A549 (cell line): ENCODE data around the gene CA9.

ENCODE experiments used
- JUNB ChIP-seq: fragments of >200 bp; sonication (Bioruptor Twin); formaldehyde crosslinking; IDR thresholded peaks from 2 replicates; pipeline ENCODE4 v1.6.1; 2016
- MAZ ChIP-seq: fragments of 150-350 bp; IDR thresholded peaks from 2 replicates; pipeline ENCODE4 v1.6.1; 2014; ENCODE audit warnings: antibody characterized with exemption, low read depth, low read length, borderline replicate concordance
- PHF8 ChIP-seq: fragments of 200-600 bp; sonication (generic); IDR thresholded peaks from 2 replicates; pipeline ENCODE4 v1.6.1; 2016; ENCODE audit warnings: low read depth, mild to moderate bottlenecking, antibody characterized with exemption, moderate library complexity, borderline replicate concordance
- POLR2A ChIP-seq: IDR thresholded peaks from 2 replicates; pipeline ENCODE4 v1.6.1; 2012; ENCODE audit warnings: mild to moderate bottlenecking, low read length
- RCOR1 ChIP-seq: fragments of 150-350 bp; IDR thresholded peaks from 2 replicates; pipeline ENCODE4 v1.6.1; 2014; ENCODE audit warnings: antibody characterized with exemption, low read length, low read depth
- TF ChIP-seq, protein P1 (sequence below): fragments of >200 bp; sonication (Bioruptor Twin); formaldehyde crosslinking; IDR thresholded peaks from 3 replicates; pipeline ENCODE4 v1.5.1; 2016
- TF ChIP-seq, protein P2 (sequence below): fragments of 450-650 bp; IDR thresholded peaks from 2 replicates; pipeline ENCODE4 v1.6.1; 2014; ENCODE audit warnings: antibody characterized with exemption
- TF ChIP-seq, protein P3 (sequence below): fragments of 250-450 bp; sonication (Bioruptor Pico); IDR thresholded peaks from 2 replicates; pipeline ENCODE4 v1.5.0; 2021; ENCODE audit warnings: mild to moderate bottlenecking, moderate library complexity, borderline replicate concordance

DNA sequence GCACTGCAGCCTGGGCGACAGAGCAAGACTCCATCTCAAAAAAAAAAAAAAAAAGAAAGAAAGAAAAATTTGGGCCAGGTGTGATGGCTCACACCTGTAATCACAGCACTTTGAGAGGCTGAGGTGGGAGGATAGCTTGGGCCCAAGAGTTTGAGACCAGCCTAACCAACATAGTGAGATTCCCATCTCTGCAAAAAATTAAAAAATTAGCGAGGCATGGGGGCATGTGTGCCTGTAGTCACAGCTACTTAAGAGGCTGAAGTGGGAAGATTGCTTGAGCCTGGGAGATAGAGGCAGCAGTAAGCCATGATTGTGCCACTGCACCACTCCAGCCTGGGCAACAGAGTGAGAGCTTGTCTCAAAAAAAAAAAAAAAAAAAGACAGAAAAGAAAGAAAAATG is 20.1 kb upstream of the CA9 start:
- TF ChIP-seq PHF8, result no peak
- TF ChIP-seq MAZ, result no peak
- TF ChIP-seq, protein P1, sequence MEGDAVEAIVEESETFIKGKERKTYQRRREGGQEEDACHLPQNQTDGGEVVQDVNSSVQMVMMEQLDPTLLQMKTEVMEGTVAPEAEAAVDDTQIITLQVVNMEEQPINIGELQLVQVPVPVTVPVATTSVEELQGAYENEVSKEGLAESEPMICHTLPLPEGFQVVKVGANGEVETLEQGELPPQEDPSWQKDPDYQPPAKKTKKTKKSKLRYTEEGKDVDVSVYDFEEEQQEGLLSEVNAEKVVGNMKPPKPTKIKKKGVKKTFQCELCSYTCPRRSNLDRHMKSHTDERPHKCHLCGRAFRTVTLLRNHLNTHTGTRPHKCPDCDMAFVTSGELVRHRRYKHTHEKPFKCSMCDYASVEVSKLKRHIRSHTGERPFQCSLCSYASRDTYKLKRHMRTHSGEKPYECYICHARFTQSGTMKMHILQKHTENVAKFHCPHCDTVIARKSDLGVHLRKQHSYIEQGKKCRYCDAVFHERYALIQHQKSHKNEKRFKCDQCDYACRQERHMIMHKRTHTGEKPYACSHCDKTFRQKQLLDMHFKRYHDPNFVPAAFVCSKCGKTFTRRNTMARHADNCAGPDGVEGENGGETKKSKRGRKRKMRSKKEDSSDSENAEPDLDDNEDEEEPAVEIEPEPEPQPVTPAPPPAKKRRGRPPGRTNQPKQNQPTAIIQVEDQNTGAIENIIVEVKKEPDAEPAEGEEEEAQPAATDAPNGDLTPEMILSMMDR, result no peak
- TF ChIP-seq, protein P2, sequence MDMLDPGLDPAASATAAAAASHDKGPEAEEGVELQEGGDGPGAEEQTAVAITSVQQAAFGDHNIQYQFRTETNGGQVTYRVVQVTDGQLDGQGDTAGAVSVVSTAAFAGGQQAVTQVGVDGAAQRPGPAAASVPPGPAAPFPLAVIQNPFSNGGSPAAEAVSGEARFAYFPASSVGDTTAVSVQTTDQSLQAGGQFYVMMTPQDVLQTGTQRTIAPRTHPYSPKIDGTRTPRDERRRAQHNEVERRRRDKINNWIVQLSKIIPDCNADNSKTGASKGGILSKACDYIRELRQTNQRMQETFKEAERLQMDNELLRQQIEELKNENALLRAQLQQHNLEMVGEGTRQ, result no peak
- TF ChIP-seq POLR2A, result no peak
- TF ChIP-seq RCOR1, result no peak
- TF ChIP-seq, protein P3, sequence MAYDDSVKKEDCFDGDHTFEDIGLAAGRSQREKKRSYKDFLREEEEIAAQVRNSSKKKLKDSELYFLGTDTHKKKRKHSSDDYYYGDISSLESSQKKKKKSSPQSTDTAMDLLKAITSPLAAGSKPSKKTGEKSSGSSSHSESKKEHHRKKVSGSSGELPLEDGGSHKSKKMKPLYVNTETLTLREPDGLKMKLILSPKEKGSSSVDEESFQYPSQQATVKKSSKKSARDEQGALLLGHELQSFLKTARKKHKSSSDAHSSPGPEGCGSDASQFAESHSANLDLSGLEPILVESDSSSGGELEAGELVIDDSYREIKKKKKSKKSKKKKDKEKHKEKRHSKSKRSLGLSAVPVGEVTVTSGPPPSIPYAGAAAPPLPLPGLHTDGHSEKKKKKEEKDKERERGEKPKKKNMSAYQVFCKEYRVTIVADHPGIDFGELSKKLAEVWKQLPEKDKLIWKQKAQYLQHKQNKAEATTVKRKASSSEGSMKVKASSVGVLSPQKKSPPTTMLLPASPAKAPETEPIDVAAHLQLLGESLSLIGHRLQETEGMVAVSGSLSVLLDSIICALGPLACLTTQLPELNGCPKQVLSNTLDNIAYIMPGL, result no peak
- no peak for TF ChIP-seq JUNB
